ENCODE measurements around the gene MYO5B.

Gene MYO5B

GRCh38 chr18:49856496-49856895, 338.5 kb downstream of the MYO5B start:
- no peak for DNase-seq (ENCODE audit: low read depth in 2 of 2)

GRCh38 chr18:49855711-49856415, 339.1 kb downstream of the MYO5B start:
- DNase-seq (ENCODE audit: low read depth in 2 of 2) = no peak

GRCh38 chr18:49854681-49855080, 340.3 kb downstream of the MYO5B start:
- DNase-seq (ENCODE audit: low read depth in 2 of 2) = no peak

- DNase-seq (ENCODE audit: low read depth in 2 of 2) = no peak
These were observed 341.5 kb downstream of the MYO5B start for GRCh38 chr18:49853436-49853835.

- DNase-seq (ENCODE audit: low read depth in 2 of 2) = no peak
These were observed 341.9 kb downstream of the MYO5B start for GRCh38 chr18:49853011-49853410.

GRCh38 chr18:49851624-49852023, 343.3 kb downstream of the MYO5B start:
- DNase-seq (ENCODE audit: low read depth in 2 of 2) = no peak

- no peak for DNase-seq (ENCODE audit: low read depth in 2 of 2)
These were observed 344.3 kb downstream of the MYO5B start for GRCh38 chr18:49850636-49851035.

- DNase-seq (ENCODE audit: low read depth in 2 of 2) = no peak
These were observed 345.4 kb downstream of the MYO5B start for GRCh38 chr18:49849331-49850217.

GRCh38 chr18:49848115-49848514, 346.8 kb downstream of the MYO5B start:
- no peak for DNase-seq (ENCODE audit: low read depth in 2 of 2)

GRCh38 chr18:49847524-49847923, 347.4 kb downstream of the MYO5B start:
- no peak for DNase-seq (ENCODE audit: low read depth in 2 of 2)

GRCh38 chr18:49846718-49847470, 348.1 kb downstream of the MYO5B start:
- DNase-seq (ENCODE audit: low read depth in 2 of 2) = no peak

- DNase-seq (ENCODE audit: low read depth in 2 of 2) = no peak
These were observed 348.6 kb downstream of the MYO5B start for GRCh38 chr18:49846361-49846662.

- DNase-seq (ENCODE audit: low read depth in 2 of 2) = no peak
These were observed 349.2 kb downstream of the MYO5B start for GRCh38 chr18:49845629-49846360.

- no peak for DNase-seq (ENCODE audit: low read depth in 2 of 2)
These were observed 350.0 kb downstream of the MYO5B start for GRCh38 chr18:49844903-49845302.

GRCh38 chr18:49843778-49844625, 350.9 kb downstream of the MYO5B start:
- DNase-seq (ENCODE audit: low read depth in 2 of 2) = no peak

GRCh38 chr18:49843131-49843530, 351.8 kb downstream of the MYO5B start:
- no peak for DNase-seq (ENCODE audit: low read depth in 2 of 2)

GRCh38 chr18:49842656-49843055, 352.3 kb downstream of the MYO5B start:
- DNase-seq (ENCODE audit: low read depth in 2 of 2) = no peak

- no peak for DNase-seq (ENCODE audit: low read depth in 2 of 2)
These were observed 353.4 kb downstream of the MYO5B start for GRCh38 chr18:49841236-49842217.

GRCh38 chr18:49839012-49839411, 355.9 kb downstream of the MYO5B start:
- DNase-seq (ENCODE audit: low read depth in 2 of 2) = no peak

GRCh38 chr18:49838381-49838780, 356.6 kb downstream of the MYO5B start:
- DNase-seq (ENCODE audit: low read depth in 2 of 2) = no peak
